Duodenal mucosa (tissue), 2 donors: Measurements from ENCODE around the gene TBC1D16.
"Not testable (repeated sequence)": the region's sequence is repeated elsewhere in the genome, so short reads cannot be mapped to it uniquely, and the experiment has no call there.

Experiments used
- H3K27ac ChIP-seq: one replicate; pipeline ENCODE4 v1.7.0; 2013; ENCODE audit warnings: low read depth, low read length
- H3K27me3 ChIP-seq, 2 donors: one replicate each; pipeline ENCODE4 v1.7.0; 2013; ENCODE audit warnings: low read length in 2 of 2, control low read depth in 1 of 2; ENCODE audit not compliant: insufficient read depth in 2 of 2, control insufficient read depth in 1 of 2
- H3K36me3 ChIP-seq, 2 donors: one replicate each; pipeline ENCODE4 v1.7.0; 2013; ENCODE audit warnings: low read length in 2 of 2, control low read depth in 1 of 2; ENCODE audit not compliant: insufficient read depth in 2 of 2, control insufficient read depth in 1 of 2
- H3K4me1 ChIP-seq, 2 donors: one replicate each; pipeline ENCODE4 v1.7.0; 2013; ENCODE audit warnings: low read length in 2 of 2, control low read depth in 1 of 2; ENCODE audit not compliant: insufficient read depth in 2 of 2, control insufficient read depth in 1 of 2
- H3K4me3 ChIP-seq, 2 donors: one replicate each; pipeline ENCODE4 v1.7.0; 2013; ENCODE audit warnings: low read length in 2 of 2, low read depth in 1 of 2
- H3K9ac ChIP-seq, 2 donors: one replicate each; pipeline ENCODE4 v1.7.0; 2013; ENCODE audit warnings: low read length in 2 of 2, low read depth in 1 of 2
- H3K9me3 ChIP-seq, 2 donors: one replicate each; pipeline ENCODE4 v1.7.0; 2013; ENCODE audit warnings: low read length in 2 of 2, control low read depth in 1 of 2; ENCODE audit not compliant: control insufficient read depth in 1 of 2

Gene TBC1D16

GRCh38 chr17:80053102-80053501 is 17.4 kb upstream of the TBC1D16 start:
- Histone ChIP-seq H3K4me3 (no peak overlapping the region), H3K27ac (no peak overlapping the region), H3K9ac (no peak overlapping the region)

GRCh38 chr17:80051681-80052080 is 16.0 kb upstream of the TBC1D16 start:
- no peak overlapping the region for H3K9ac ChIP-seq
- H3K4me3 ChIP-seq = no peak overlapping the region
- peaks cover 0 to 3% of the 10 kb centered on the region in 2 donors for H3K36me3 ChIP-seq
- H3K27ac ChIP-seq = no peak overlapping the region
- no peaks in the 10 kb centered on the region for H3K9me3 ChIP-seq
- no peaks in the 10 kb centered on the region for H3K27me3 ChIP-seq
- peaks cover 0 to 8% of the 10 kb centered on the region in 2 donors for H3K4me1 ChIP-seq

More at GRCh38 chr17:80053102-80053501, 17.4 kb upstream of the TBC1D16 start:
- Histone ChIP-seq H3K36me3 (peaks cover 0 to 3% of the 10 kb centered on the region in 2 donors), H3K9me3 (no peaks in the 10 kb centered on the region), H3K27me3 (no peaks in the 10 kb centered on the region), H3K4me1 (peaks cover 0 to 8% of the 10 kb centered on the region in 2 donors)

- Histone ChIP-seq H3K4me3 (no peak overlapping the region), H3K9ac (no peak overlapping the region), H3K4me1 (peaks cover 2 to 8% of the 10 kb centered on the region in 2 donors), H3K9me3 (no peaks in the 10 kb centered on the region), H3K36me3 (peaks cover 0 to 3% of the 10 kb centered on the region in 2 donors), H3K27me3 (no peaks in the 10 kb centered on the region), H3K27ac (no peak overlapping the region)
Measured at GRCh38 chr17:80050706-80051105, 15.0 kb upstream of the TBC1D16 start.

GRCh38 chr17:80049986-80050385 is 14.3 kb upstream of the TBC1D16 start:
- no peaks in the 10 kb centered on the region for H3K9me3 ChIP-seq
- H3K36me3 ChIP-seq = peaks cover 0 to 3% of the 10 kb centered on the region in 2 donors
- H3K9ac ChIP-seq = no peak overlapping the region
- H3K4me3 ChIP-seq = no peak overlapping the region
- H3K27me3 ChIP-seq = no peaks in the 10 kb centered on the region
- H3K27ac ChIP-seq = no peak overlapping the region
- peaks cover 3 to 8% of the 10 kb centered on the region in 2 donors for H3K4me1 ChIP-seq

DNA sequence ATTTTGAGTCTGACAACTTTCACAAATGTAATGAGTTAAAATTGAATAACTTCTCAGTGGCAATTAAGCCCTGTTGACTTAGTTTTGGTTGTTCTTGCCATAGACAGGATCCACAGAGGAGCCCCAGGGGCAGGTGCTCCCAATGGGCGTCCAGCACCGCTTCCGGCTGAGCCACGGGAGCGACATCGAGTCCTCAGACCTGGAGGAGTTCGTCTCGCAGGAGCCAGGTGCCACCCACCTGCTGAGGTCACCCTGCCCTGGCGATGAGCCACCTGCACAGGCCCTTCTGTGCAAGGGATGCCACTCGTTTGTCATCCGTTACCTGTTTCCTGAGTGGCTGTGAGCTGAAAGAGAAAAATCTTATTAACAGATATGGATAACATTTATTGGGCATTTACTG is 11.5 kb upstream of the TBC1D16 start:
- H3K9ac ChIP-seq = no peak overlapping the region
- H3K4me3 ChIP-seq = no peak overlapping the region
- H3K27ac ChIP-seq = no peak overlapping the region
- H3K36me3 ChIP-seq = peaks cover 0 to 3% of the 10 kb centered on the region in 2 donors
- no peaks in the 10 kb centered on the region for H3K27me3 ChIP-seq
- H3K9me3 ChIP-seq = no peaks in the 10 kb centered on the region
- peaks cover 0 to 3% of the 10 kb centered on the region in 2 donors for H3K4me1 ChIP-seq

GRCh38 chr17:80046709-80047108 is 11.0 kb upstream of the TBC1D16 start:
- H3K9ac ChIP-seq, H3K4me3 ChIP-seq, H3K36me3 ChIP-seq, H3K9me3 ChIP-seq, H3K4me1 ChIP-seq, H3K27me3 ChIP-seq, H3K27ac ChIP-seq: not testable (repeated sequence)

DNA sequence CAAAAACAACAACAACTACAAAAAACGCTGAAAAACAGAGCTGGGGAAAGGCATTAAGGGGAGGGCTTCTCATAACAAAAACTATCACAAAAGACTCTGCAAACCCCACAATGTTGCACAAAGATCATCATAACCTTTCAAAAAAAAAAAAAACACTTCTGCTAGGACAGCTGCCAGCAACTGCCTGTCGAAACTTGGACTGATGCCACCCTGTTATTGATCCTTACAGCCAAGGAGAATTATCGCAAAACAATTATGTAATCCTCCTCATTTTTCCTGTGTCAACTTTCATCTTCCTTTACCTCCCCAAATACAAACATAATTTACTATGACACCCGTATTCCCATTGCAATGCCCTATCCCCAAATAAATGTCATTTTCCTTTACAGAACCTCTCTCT is 10.0 kb upstream of the TBC1D16 start:
- no peak overlapping the region for H3K4me3 ChIP-seq
- H3K27me3 ChIP-seq = no peaks in the 10 kb centered on the region
- H3K4me1 ChIP-seq = peaks cover 0 to 3% of the 10 kb centered on the region in 2 donors
- peaks cover 0 to under 1% of the 10 kb centered on the region in 2 donors for H3K36me3 ChIP-seq
- no peak overlapping the region for H3K9ac ChIP-seq
- H3K27ac ChIP-seq = no peak overlapping the region
- H3K9me3 ChIP-seq = no peaks in the 10 kb centered on the region

GRCh38 chr17:80043963-80044362 is 8.3 kb upstream of the TBC1D16 start:
- Histone ChIP-seq H3K4me1 (peaks cover 0 to 3% of the 10 kb centered on the region in 2 donors), H3K27ac (no peak overlapping the region), H3K4me3 (no peak overlapping the region), H3K27me3 (no peaks in the 10 kb centered on the region), H3K9me3 (no peaks in the 10 kb centered on the region), H3K36me3 (no peaks in the 10 kb centered on the region), H3K9ac (no peak overlapping the region)

GRCh38 chr17:80036715-80037477 is 1.2 kb upstream of the TBC1D16 start:
- Histone ChIP-seq H3K9me3 (no peaks in the 10 kb centered on the region), H3K4me1 (peaks cover 6 to 15% of the 10 kb centered on the region in 2 donors), H3K27me3 (no peaks in the 10 kb centered on the region), H3K27ac (peak overlapping the region; percentile 32), H3K4me3 (peak overlapping the region; percentile 77 to 86), H3K9ac (peak overlapping the region; percentile 70 to 80), H3K36me3 (no peaks in the 10 kb centered on the region)

- Histone ChIP-seq H3K9me3 (no peaks in the 10 kb centered on the region), H3K4me1 (peaks cover 10 to 20% of the 10 kb centered on the region in 2 donors), H3K27ac (peak within 1 kb of the TSS; percentile 84), H3K9ac (peak within 1 kb of the TSS; percentile 70 to 80), H3K4me3 (peak within 1 kb of the TSS; percentile 77 to 86), H3K36me3 (no peaks in the 10 kb centered on the region), H3K27me3 (no peaks in the 10 kb centered on the region)
Measured at GRCh38 chr17:80035937-80036714, 454 bp upstream of the TBC1D16 start, which contains the start of gene CCDC40. TSS of gene CCDC40 (plus strand) at chr17:80036642. CDS start at chr17:80036663, 21 bp downstream.
